K562 (cell line): Measurements from ENCODE around the gene ZNF24.

Source experiments
- ARNT ChIP-seq, 2 experiments: fragments of 450-650 bp; IDR thresholded peaks; 2 replicates each; pipeline ENCODE4 v1.6.1; 2016; ENCODE audit warnings: mild to moderate bottlenecking in 1 of 2
- ATF4 ChIP-seq: fragments of 450-650 bp; formaldehyde crosslinking; IDR thresholded peaks from 2 replicates; pipeline ENCODE4 v1.4.0; 2022; ENCODE audit warnings: mild to moderate bottlenecking, moderate library complexity
- ELK1 ChIP-seq: sonication (generic); formaldehyde crosslinking; IDR thresholded peaks from 2 replicates; pipeline ENCODE4 v1.8.1; 2022; ENCODE audit warnings: missing genetic modification reagents
- EZH2 ChIP-seq: IDR thresholded peaks from 2 replicates; pipeline ENCODE4 v1.6.1; 2012; ENCODE audit warnings: low read depth, mild to moderate bottlenecking, inconsistent platforms, low read length, borderline replicate concordance
- FOSL1 ChIP-seq: fragments of 200-800 bp; sonication (Bioruptor generic); conservative IDR thresholded peaks from 2 replicates; pipeline ENCODE4 v1.6.1; 2016; ENCODE audit warnings: missing genetic modification characterization, missing compliant biosample characterization
- FOXP1 ChIP-seq: sonication (generic); formaldehyde crosslinking; IDR thresholded peaks from 2 replicates; pipeline ENCODE4 v1.8.0; 2022; ENCODE audit warnings: mild to moderate bottlenecking, missing genetic modification reagents
- JUND ChIP-seq, 2 experiments: IDR thresholded peaks; 2 replicates in 1 of 2; 3 replicates in 1 of 2; pipeline ENCODE4 v1.6.1; 2011; ENCODE audit warnings: borderline replicate concordance in 2 of 2, low read depth in 2 of 2, low read length in 2 of 2, improper control_type of control experiment in 1 of 2, missing biosample characterization in 1 of 2, missing genetic modification characterization in 1 of 2, missing genetic modification reagents in 1 of 2
- NR2F6 ChIP-seq: fragments of 450-650 bp; formaldehyde crosslinking; IDR thresholded peaks from 2 replicates; pipeline ENCODE4 v1.4.0; 2020; ENCODE audit warnings: mild to moderate bottlenecking
- TF ChIP-seq, protein P1 (sequence below), 3 experiments: IDR thresholded peaks in 2 of 3; conservative IDR thresholded peaks in 1 of 3; 2 replicates each; pipeline ENCODE4 v1.5.1; 2011 to 2012; ENCODE audit warnings: low read length in 3 of 3, mild to moderate bottlenecking in 3 of 3, control low read depth in 2 of 3, improper control_type of control experiment in 1 of 3, inconsistent platforms in 1 of 3, low read depth in 1 of 3, mixed read lengths in 1 of 3, moderate library complexity in 1 of 3; ENCODE audit not compliant: insufficient read depth in 2 of 3

DNA sequence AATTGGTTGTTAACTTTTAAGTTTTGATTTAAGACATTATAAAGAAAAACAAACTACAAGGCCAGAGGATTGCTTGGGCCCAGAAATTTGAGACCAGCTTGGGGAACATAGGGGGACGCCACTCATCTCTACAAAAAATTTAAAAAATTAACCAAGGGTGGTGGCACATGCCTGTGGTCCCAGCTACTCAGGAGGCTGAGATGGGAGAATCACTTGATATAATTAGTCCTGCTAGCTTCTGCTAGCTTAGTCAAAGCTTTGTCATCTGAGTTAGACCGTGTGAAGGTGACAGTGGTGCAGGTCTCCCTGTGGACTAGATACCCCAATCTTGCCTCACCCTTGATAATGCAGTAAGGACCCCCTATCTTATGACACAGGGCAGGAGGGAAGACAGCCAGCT, 38.9 kb upstream of the ZNF24 start:
- TF ChIP-seq ELK1 (CRISPR knock-in tag) (no peak), ARNT (IDR thresholded peaks at IDR 0.05) (no peak), EZH2 (no peak), ATF4 (no peak), NR2F6 (CRISPR knock-in tag) (no peak), JUND (IDR thresholded peaks at IDR 0.05; ENCODE audit: borderline replicate concordance, low read depth, low read length) (no peak), JUND (tag; IDR thresholded peaks at IDR 0.05; ENCODE audit: borderline replicate concordance, low read depth, low read length) (no peak), FOSL1 (tag) (no peak), FOXP1 (CRISPR knock-in tag) (no peak)
- TF ChIP-seq, protein P1, sequence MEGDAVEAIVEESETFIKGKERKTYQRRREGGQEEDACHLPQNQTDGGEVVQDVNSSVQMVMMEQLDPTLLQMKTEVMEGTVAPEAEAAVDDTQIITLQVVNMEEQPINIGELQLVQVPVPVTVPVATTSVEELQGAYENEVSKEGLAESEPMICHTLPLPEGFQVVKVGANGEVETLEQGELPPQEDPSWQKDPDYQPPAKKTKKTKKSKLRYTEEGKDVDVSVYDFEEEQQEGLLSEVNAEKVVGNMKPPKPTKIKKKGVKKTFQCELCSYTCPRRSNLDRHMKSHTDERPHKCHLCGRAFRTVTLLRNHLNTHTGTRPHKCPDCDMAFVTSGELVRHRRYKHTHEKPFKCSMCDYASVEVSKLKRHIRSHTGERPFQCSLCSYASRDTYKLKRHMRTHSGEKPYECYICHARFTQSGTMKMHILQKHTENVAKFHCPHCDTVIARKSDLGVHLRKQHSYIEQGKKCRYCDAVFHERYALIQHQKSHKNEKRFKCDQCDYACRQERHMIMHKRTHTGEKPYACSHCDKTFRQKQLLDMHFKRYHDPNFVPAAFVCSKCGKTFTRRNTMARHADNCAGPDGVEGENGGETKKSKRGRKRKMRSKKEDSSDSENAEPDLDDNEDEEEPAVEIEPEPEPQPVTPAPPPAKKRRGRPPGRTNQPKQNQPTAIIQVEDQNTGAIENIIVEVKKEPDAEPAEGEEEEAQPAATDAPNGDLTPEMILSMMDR (IDR thresholded peaks at IDR 0.05 in 2 of 3, conservative IDR thresholded peaks at IDR 0.05 in 1 of 3; ENCODE audit: insufficient read depth in 2 of 3, low read depth in 1 of 3, low read length in 3 of 3), result no peak
